ENCODE measurements around the gene FOXRED1.

The FOXRED1 gene

DNA sequence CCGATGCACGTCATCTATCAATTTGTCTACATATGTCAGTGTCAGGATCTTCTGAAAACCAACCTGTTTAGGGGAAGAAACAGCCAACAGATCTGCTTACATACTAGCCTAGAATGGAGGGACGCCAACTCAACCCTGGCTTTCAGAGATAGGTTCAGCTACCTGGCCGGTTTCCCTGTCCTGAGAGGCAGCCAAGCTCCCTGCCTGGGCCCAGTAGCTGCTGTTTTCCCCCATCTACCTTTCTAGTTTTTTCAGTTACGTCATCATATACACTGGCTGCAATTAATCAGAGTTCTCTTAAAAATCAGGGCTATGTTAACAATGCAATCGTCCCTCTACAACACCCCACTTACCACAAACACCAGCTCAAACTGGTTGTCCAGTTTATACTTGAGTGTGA is 1.3 kb upstream of the FOXRED1 start:
- Histone ChIP-seq H2AFZ (ENCODE audit: low read length) (no peak overlapping the region), H3K27ac (ENCODE audit: low read length) (peak overlapping the region; percentile 65; the same call in 1 of the 2 replicates), H3K4me3 (ENCODE audit: low read length) (peak overlapping the region; percentile 100), H3K27me3 (replicated peaks; ENCODE audit: insufficient read depth, low read length) (no peaks in the 10 kb centered on the region), H3K4me1 (ENCODE audit: low read length) (peaks cover 12% of the 10 kb centered on the region), H3K79me2 (ENCODE audit: low read length) (peaks cover 70% of the 10 kb centered on the region), H3K9me3 (replicated peaks; ENCODE audit: insufficient read depth, low read length) (no peaks in the 10 kb centered on the region), H3K9ac (ENCODE audit: low read length) (peak overlapping the region; percentile 95), H3K36me3 (replicated peaks; ENCODE audit: insufficient read depth, low read length) (peaks cover 35% of the 10 kb centered on the region), H3K9me2 (replicated peaks; ENCODE audit: insufficient read depth, low read length) (no peaks in the 10 kb centered on the region), H4K20me1 (ENCODE audit: insufficient read depth, low read length) (no peaks in the 10 kb centered on the region), H3K4me2 (ENCODE audit: low read depth, low read length) (peak overlapping the region; percentile 93), H3F3A (ENCODE audit: insufficient read depth, low read length) (peaks cover 4% of the 10 kb centered on the region; the same call in 1 of the 2 replicates)
- DNase-seq, result no peak
- TF ChIP-seq, protein P1, sequence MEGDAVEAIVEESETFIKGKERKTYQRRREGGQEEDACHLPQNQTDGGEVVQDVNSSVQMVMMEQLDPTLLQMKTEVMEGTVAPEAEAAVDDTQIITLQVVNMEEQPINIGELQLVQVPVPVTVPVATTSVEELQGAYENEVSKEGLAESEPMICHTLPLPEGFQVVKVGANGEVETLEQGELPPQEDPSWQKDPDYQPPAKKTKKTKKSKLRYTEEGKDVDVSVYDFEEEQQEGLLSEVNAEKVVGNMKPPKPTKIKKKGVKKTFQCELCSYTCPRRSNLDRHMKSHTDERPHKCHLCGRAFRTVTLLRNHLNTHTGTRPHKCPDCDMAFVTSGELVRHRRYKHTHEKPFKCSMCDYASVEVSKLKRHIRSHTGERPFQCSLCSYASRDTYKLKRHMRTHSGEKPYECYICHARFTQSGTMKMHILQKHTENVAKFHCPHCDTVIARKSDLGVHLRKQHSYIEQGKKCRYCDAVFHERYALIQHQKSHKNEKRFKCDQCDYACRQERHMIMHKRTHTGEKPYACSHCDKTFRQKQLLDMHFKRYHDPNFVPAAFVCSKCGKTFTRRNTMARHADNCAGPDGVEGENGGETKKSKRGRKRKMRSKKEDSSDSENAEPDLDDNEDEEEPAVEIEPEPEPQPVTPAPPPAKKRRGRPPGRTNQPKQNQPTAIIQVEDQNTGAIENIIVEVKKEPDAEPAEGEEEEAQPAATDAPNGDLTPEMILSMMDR (IDR thresholded peaks at IDR 0.05; ENCODE audit: low read length), result no peak
- TF ChIP-seq EZH2 (optimal IDR thresholded peaks at IDR 0.05; ENCODE audit: low read depth, low read length), result no peak

DNA sequence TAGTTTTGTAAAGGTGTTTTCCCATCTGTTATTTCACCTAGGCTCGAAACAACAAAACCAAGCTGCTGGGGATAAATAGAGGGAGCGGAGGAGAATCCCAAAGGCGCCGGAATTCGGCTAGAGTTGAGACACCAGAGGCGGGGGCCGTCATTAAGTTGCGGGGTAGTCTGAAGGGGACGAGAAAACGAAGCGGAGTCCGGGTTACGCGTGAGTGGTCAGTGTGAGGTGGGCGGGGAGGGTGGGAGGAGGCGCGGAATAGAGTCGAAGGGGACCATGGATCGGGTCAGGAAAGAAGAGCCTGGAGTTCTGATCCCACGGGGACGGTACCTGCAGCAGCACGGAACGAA is 620 bp upstream of the FOXRED1 start:
- TF ChIP-seq, protein P1 (IDR thresholded peaks at IDR 0.05; ENCODE audit: low read length), result no peak
- no peak for TF ChIP-seq EZH2phosphoT487 (IDR thresholded peaks at IDR 0.05; ENCODE audit: low read length)
- TF ChIP-seq EZH2 (optimal IDR thresholded peaks at IDR 0.05; ENCODE audit: low read depth, low read length), result no peak
- Histone ChIP-seq H4K20me1 (ENCODE audit: insufficient read depth, low read length) (no peaks in the 10 kb centered on the region), H3K9ac (ENCODE audit: low read length) (peak overlapping the region; percentile 95), H3K27me3 (replicated peaks; ENCODE audit: insufficient read depth, low read length) (no peaks in the 10 kb centered on the region), H3K4me3 (ENCODE audit: low read length) (peak overlapping the region; percentile 100), H3K9me3 (replicated peaks; ENCODE audit: insufficient read depth, low read length) (no peaks in the 10 kb centered on the region), H3F3A (ENCODE audit: insufficient read depth, low read length) (peaks cover 4% of the 10 kb centered on the region; the same call in 1 of the 2 replicates), H3K9me2 (replicated peaks; ENCODE audit: insufficient read depth, low read length) (no peaks in the 10 kb centered on the region), H3K4me2 (ENCODE audit: low read depth, low read length) (peak overlapping the region; percentile 93), H2AFZ (ENCODE audit: low read length) (peak overlapping the region; percentile 42; the same call in 1 of the 2 replicates), H3K4me1 (ENCODE audit: low read length) (peaks cover 12% of the 10 kb centered on the region), H3K79me2 (ENCODE audit: low read length) (peaks cover 67% of the 10 kb centered on the region), H3K27ac (ENCODE audit: low read length) (peak overlapping the region; percentile 65; the same call in 1 of the 2 replicates), H3K36me3 (replicated peaks; ENCODE audit: insufficient read depth, low read length) (peaks cover 29% of the 10 kb centered on the region; the same call in 1 of the 2 replicates)
- DNase-seq, result peak; percentile 9

DNA sequence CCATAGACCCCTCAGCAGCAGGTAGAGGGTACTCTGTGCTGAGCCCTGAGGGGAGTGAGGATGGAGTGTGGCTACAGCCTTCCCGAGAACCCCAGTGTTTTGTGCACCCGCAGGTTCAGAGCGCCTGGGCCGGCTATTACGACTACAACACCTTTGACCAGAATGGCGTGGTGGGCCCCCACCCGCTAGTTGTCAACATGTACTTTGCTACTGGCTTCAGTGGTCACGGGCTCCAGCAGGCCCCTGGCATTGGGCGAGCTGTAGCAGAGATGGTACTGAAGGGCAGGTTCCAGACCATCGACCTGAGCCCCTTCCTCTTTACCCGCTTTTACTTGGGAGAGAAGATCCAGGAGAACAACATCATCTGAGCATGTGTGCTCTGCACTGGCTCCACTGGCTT is 8.4 kb downstream of the FOXRED1 start:
- no peak for DNase-seq
- H3K9me2 ChIP-seq (replicated peaks; ENCODE audit: insufficient read depth, low read length), result no peaks in the 10 kb centered on the region
- no peak overlapping the region for H2AFZ ChIP-seq (ENCODE audit: low read length)
- no peak overlapping the region for H3K27ac ChIP-seq (ENCODE audit: low read length)
- no peaks in the 10 kb centered on the region for H3K4me1 ChIP-seq (ENCODE audit: low read length)
- no peaks in the 10 kb centered on the region for H3K9me3 ChIP-seq (replicated peaks; ENCODE audit: insufficient read depth, low read length)
- no peaks in the 10 kb centered on the region for H3K27me3 ChIP-seq (replicated peaks; ENCODE audit: insufficient read depth, low read length)
- no peak overlapping the region for H3K4me2 ChIP-seq (ENCODE audit: low read depth, low read length)
- TF ChIP-seq EZH2phosphoT487 (IDR thresholded peaks at IDR 0.05; ENCODE audit: low read length) (no peak), EZH2 (optimal IDR thresholded peaks at IDR 0.05; ENCODE audit: low read depth, low read length) (no peak)
- TF ChIP-seq, protein P1 (IDR thresholded peaks at IDR 0.05; ENCODE audit: low read length), result no peak
- H3F3A ChIP-seq (ENCODE audit: insufficient read depth, low read length), result 0 out of 2 replicates have a peak, but pooled peaks cover 3% of the 10 kb centered on the region
- no peak overlapping the region for H3K9ac ChIP-seq (ENCODE audit: low read length)
- H3K79me2 ChIP-seq (ENCODE audit: low read length), result no peaks in the 10 kb centered on the region
- H3K36me3 ChIP-seq (replicated peaks; ENCODE audit: insufficient read depth, low read length), result no peaks in the 10 kb centered on the region
- H3K4me3 ChIP-seq (ENCODE audit: low read length), result no peak overlapping the region
- no peaks in the 10 kb centered on the region for H4K20me1 ChIP-seq (ENCODE audit: insufficient read depth, low read length)

Data from MM.1S (cell line).